ENCODE measurements around the gene SERPINA1. TPM values are rescaled to one million over a fixed set of nuclear protein-coding genes. Genes with fewer than 3 reads are reported as not detected.

Gene SERPINA1
- total and polyA plus RNA-seq, 2 experiments from 2014 or later: 0.16 to 0.65 TPM

- no peaks in the 10 kb centered on the region for H3K9me3 ChIP-seq (ENCODE audit: low read depth)
- H3K27me3 ChIP-seq (replicated peaks; ENCODE audit: insufficient read depth): no peaks in the 10 kb centered on the region
- no peak overlapping the region for H3K4me2 ChIP-seq (ENCODE audit: unreplicated experiment)
- no peaks in the 10 kb centered on the region for H3K36me3 ChIP-seq (ENCODE audit: low read depth)
- no peak overlapping the region for H3K27ac ChIP-seq
- no peaks in the 10 kb centered on the region for H3K9me2 ChIP-seq (ENCODE audit: insufficient read depth)
- no peak overlapping the region for H3K9ac ChIP-seq
- WGBS, 2 experiments (ENCODE audit: low coverage in 1 of 2, low lambda C conversion rate in 2 of 2, missing lambda C conversion rate in 2 of 2): 78% methylated on average over 17 of the region's 17 CpGs
- in situ Hi-C loops (cut with MboI): no loop called here
- H3K79me2 ChIP-seq (ENCODE audit: insufficient read depth): no peaks in the 10 kb centered on the region
- TF ChIP-seq EZH2phosphoT487 (IDR thresholded peaks at IDR 0.05; ENCODE audit: insufficient read depth, low read depth) (no peak), EZH2 (IDR thresholded peaks at IDR 0.05; ENCODE audit: insufficient read depth, poor library complexity, severe bottlenecking) (no peak)
- peaks cover 11% of the 10 kb centered on the region for H3F3A ChIP-seq (ENCODE audit: insufficient read depth)
- no peaks in the 10 kb centered on the region for H4K20me1 ChIP-seq (ENCODE audit: insufficient read depth)
- no peak overlapping the region for H3K4me3 ChIP-seq
- no peak for DNase-seq
- peaks cover 14% of the 10 kb centered on the region for H3K4me1 ChIP-seq (ENCODE audit: insufficient read depth)
- no peak overlapping the region for H2AFZ ChIP-seq
Observed at GRCh38 chr14:94378527-94379290, 9.7 kb downstream of the SERPINA1 start.

- H3K27me3 ChIP-seq (replicated peaks; ENCODE audit: insufficient read depth): no peaks in the 10 kb centered on the region
- no peaks in the 10 kb centered on the region for H3K79me2 ChIP-seq (ENCODE audit: insufficient read depth)
- H3K4me2 ChIP-seq (ENCODE audit: unreplicated experiment): no peak overlapping the region
- peaks cover 17% of the 10 kb centered on the region for H3F3A ChIP-seq (ENCODE audit: insufficient read depth)
- in situ Hi-C loops (cut with MboI): no loop called here
- no peak for DNase-seq
- H3K9me2 ChIP-seq (ENCODE audit: insufficient read depth): no peaks in the 10 kb centered on the region
- no peak overlapping the region for H3K4me3 ChIP-seq
- H4K20me1 ChIP-seq (ENCODE audit: insufficient read depth): no peaks in the 10 kb centered on the region
- no peak overlapping the region for H3K9ac ChIP-seq
- TF ChIP-seq EZH2phosphoT487 (IDR thresholded peaks at IDR 0.05; ENCODE audit: insufficient read depth, low read depth) (no peak), EZH2 (IDR thresholded peaks at IDR 0.05; ENCODE audit: insufficient read depth, poor library complexity, severe bottlenecking) (no peak)
- WGBS, 2 experiments (ENCODE audit: low coverage in 1 of 2, low lambda C conversion rate in 2 of 2, missing lambda C conversion rate in 2 of 2): 88 to 89% methylated on average over 6 of the region's 6 CpGs
- peaks cover 21% of the 10 kb centered on the region for H3K4me1 ChIP-seq (ENCODE audit: insufficient read depth)
- no peaks in the 10 kb centered on the region for H3K36me3 ChIP-seq (ENCODE audit: low read depth)
- no peak overlapping the region for H3K27ac ChIP-seq
- H3K9me3 ChIP-seq (ENCODE audit: low read depth): no peaks in the 10 kb centered on the region
- H2AFZ ChIP-seq: no peak overlapping the region
Observed at GRCh38 chr14:94377866-94378470, 10.4 kb downstream of the SERPINA1 start.

GRCh38 chr14:94376976-94377865 lies 11.2 kb downstream of the SERPINA1 start:
- Histone ChIP-seq H3K4me3 (no peak overlapping the region), H3K9me2 (ENCODE audit: insufficient read depth) (no peaks in the 10 kb centered on the region), H3K36me3 (ENCODE audit: low read depth) (no peaks in the 10 kb centered on the region), H3K27ac (no peak overlapping the region), H3F3A (ENCODE audit: insufficient read depth) (peaks cover 20% of the 10 kb centered on the region), H3K79me2 (ENCODE audit: insufficient read depth) (no peaks in the 10 kb centered on the region), H2AFZ (no peak overlapping the region), H3K4me1 (ENCODE audit: insufficient read depth) (peaks cover 24% of the 10 kb centered on the region), H3K27me3 (replicated peaks; ENCODE audit: insufficient read depth) (no peaks in the 10 kb centered on the region), H3K9ac (no peak overlapping the region), H3K4me2 (ENCODE audit: unreplicated experiment) (no peak overlapping the region), H4K20me1 (ENCODE audit: insufficient read depth) (no peaks in the 10 kb centered on the region), H3K9me3 (ENCODE audit: low read depth) (no peaks in the 10 kb centered on the region)
- DNase-seq: no peak
- in situ Hi-C loops (cut with MboI): no loop called here
- TF ChIP-seq EZH2 (IDR thresholded peaks at IDR 0.05; ENCODE audit: insufficient read depth, poor library complexity, severe bottlenecking) (no peak), EZH2phosphoT487 (IDR thresholded peaks at IDR 0.05; ENCODE audit: insufficient read depth, low read depth) (no peak)
- WGBS, 2 experiments (ENCODE audit: low coverage in 1 of 2, low lambda C conversion rate in 2 of 2, missing lambda C conversion rate in 2 of 2): 90 to 93% methylated on average over 10 of the region's 10 CpGs
